ENCODE results near the gene HDAC5. TPM values are rescaled to one million over a fixed set of nuclear protein-coding genes. Genes with fewer than 3 reads are reported as not detected.

Gene HDAC5
- total and polyA plus RNA-seq, 2 of the 8 experiments (the other 6 are each of a cell fraction or from before 2014, with no cell fraction given) = 48.5 to 54.4 TPM

GRCh38 chr17:44105483-44105882, 18.0 kb downstream of the HDAC5 start:
- FAIRE-seq (no peak), DNase-seq (ENCODE audit: low read depth in 1 of 2, low spot score in 2 of 2) (no peak)
- Histone ChIP-seq H3K79me2 (ENCODE audit: control insufficient read depth in 1 of 2, insufficient read depth in 2 of 2, low read length in 2 of 2) (peaks cover 0 to 26% of the 10 kb centered on the region in 2 experiments; a peak in 1 of 4 replicates), H3K18ac (ENCODE audit: extremely low read depth, low read length) (no peak overlapping the region), H4K91ac (replicated peaks; ENCODE audit: insufficient read length, low read length) (no peak overlapping the region), H2AFZ (ENCODE audit: low read length) (no peak overlapping the region), H3K14ac (ENCODE audit: insufficient read length) (no peak overlapping the region), H3K23me2 (ENCODE audit: low read depth, low read length) (no peaks in the 10 kb centered on the region), H2BK5ac (ENCODE audit: low read depth, low read length) (no peak overlapping the region), H3K4me3 (ENCODE audit: extremely low read depth in 1 of 4, insufficient read depth in 2 of 4, low read depth in 3 of 4, low read length in 4 of 4) (no peak overlapping the region), H2BK20ac (ENCODE audit: low read length) (no peak overlapping the region), H2BK120ac (replicated peaks; ENCODE audit: low read depth, low read length) (no peak overlapping the region), H3K27me3 (replicated peaks in 1 of 4; ENCODE audit: control insufficient read depth in 3 of 4, extremely low read depth in 1 of 4, insufficient read depth in 3 of 4, low read length in 3 of 4) (no peaks in the 10 kb centered on the region), H3K4me1 (replicated peaks in 1 of 4; ENCODE audit: control insufficient read depth in 3 of 4, insufficient read depth in 4 of 4, low read length in 3 of 4) (peaks cover 0 to 17% (median 9%) of the 10 kb centered on the region in 4 experiments; a peak in 6 of 7 replicates), H4K8ac (ENCODE audit: extremely low read depth, insufficient read depth, low read length) (no peak overlapping the region), H2BK15ac (ENCODE audit: low read length) (no peak overlapping the region), H2BK12ac (ENCODE audit: low read depth, low read length) (no peak overlapping the region), H3K36me3 (ENCODE audit: control insufficient read depth in 2 of 4, insufficient read depth in 4 of 4, low read length in 3 of 4) (peaks cover 0 to 2% (median 0%) of the 10 kb centered on the region in 4 experiments; a peak in 2 of 8 replicates), H3K79me1 (ENCODE audit: low read depth, low read length) (peaks cover 19% of the 10 kb centered on the region), H3K56ac (replicated peaks; ENCODE audit: insufficient read length, low read depth, low read length) (no peak overlapping the region), H3K27ac (ENCODE audit: low read depth, low read length) (no peak overlapping the region), H3K23ac (ENCODE audit: insufficient read length) (no peak overlapping the region), H4K5ac (ENCODE audit: insufficient read length, low read depth, low read length) (no peak overlapping the region), H3K4me2 (ENCODE audit: insufficient read depth in 1 of 2, low read depth in 2 of 2, low read length in 2 of 2) (no peak overlapping the region), H3K9ac (replicated peaks in 1 of 4; ENCODE audit: extremely low read depth in 1 of 4, low read depth in 3 of 4, low read length in 3 of 4) (no peak overlapping the region), H3K4ac (replicated peaks; ENCODE audit: insufficient read length, low read depth, low read length) (no peak overlapping the region), H2AK5ac (ENCODE audit: low read depth, low read length) (no peak overlapping the region), H4K20me1 (replicated peaks in 1 of 2; ENCODE audit: control insufficient read depth in 1 of 2, insufficient read depth in 2 of 2, low read length in 2 of 2) (peaks cover 6 to 9% of the 10 kb centered on the region in 2 experiments), H3K9me3 (ENCODE audit: insufficient read depth in 2 of 2, low read depth in 1 of 2, low read length in 1 of 2) (no peaks in the 10 kb centered on the region)
- WGBS, 2 experiments (ENCODE audit: extremely low coverage in 1 of 2, insufficient coverage in 1 of 2, insufficient read length in 1 of 2, insufficient replicate concordance in 2 of 2, low coverage in 1 of 2, low lambda C conversion rate in 2 of 2, missing lambda C conversion rate in 1 of 2) = 83% methylated on average over 3 of the region's 3 CpGs; no CpG with 5 or more reads in 1 of the 2 experiments
- ChIA-PET CTCF (ENCODE audit: partially characterized antibody) (interaction anchor here (0.6 to 34.4 kb wide), 8 partner anchors 8 to 439 kb away, joined by 3 to 638 read pairs (median 4); partner anchors contain the start of genes ASB16, GRN and HDAC5), POLR2A (ENCODE audit: partially characterized antibody) (interaction anchor here (1.0 to 3.3 kb wide), 4 partner anchors 9 to 64 kb away, joined by 3 to 15 read pairs (median 4); partner anchors contain the start of gene HDAC5)
- TF ChIP-seq CTCF (IDR thresholded peaks at IDR 0.05; ENCODE audit: control extremely low read depth in 1 of 3, insufficient read depth in 1 of 3, low read depth in 1 of 3, low read length in 3 of 3) (peak in 2 of 3 experiments; percentile 4 to 18; a peak in 2 of 4 replicates), NRF1 (IDR thresholded peaks at IDR 0.05; ENCODE audit: low read depth, low read length) (no peak), SP1 (IDR thresholded peaks at IDR 0.05; ENCODE audit: low read depth, low read length) (no peak)

All from H1 (cell line).